Stimulated activated CD4-positive, alpha-beta T cell treated with anti-CD3 and anti-CD28 coated beads, Interleukin-15, amount 100 ng/mL, for 1 hour (primary cell): Measurements from ENCODE around the gene VSTM2L.

ENCODE experiments used
- DNase-seq, 2 donors: peaks; one replicate each; pipeline ENCODE4 v3.0.0-alpha.2; 2020; ENCODE audit warnings: low read depth in 1 of 2, low spot score in 1 of 2

VSTM2L gene

GRCh38 chr20:37917461-37917860, 14.5 kb downstream of the VSTM2L start:
- no peak for DNase-seq

GRCh38 chr20:37918035-37918434, 15.1 kb downstream of the VSTM2L start:
- DNase-seq, result no peak

GRCh38 chr20:37919389-37920040, 16.6 kb downstream of the VSTM2L start:
- no peak for DNase-seq

GRCh38 chr20:37920270-37920669, 17.3 kb downstream of the VSTM2L start:
- DNase-seq, result no peak

GRCh38 chr20:37920679-37921322, 17.9 kb downstream of the VSTM2L start:
- no peak for DNase-seq

GRCh38 chr20:37921341-37921929, 18.5 kb downstream of the VSTM2L start:
- no peak for DNase-seq

- DNase-seq, result no peak
Measured at GRCh38 chr20:37922016-37922415, 19.1 kb downstream of the VSTM2L start.

GRCh38 chr20:37925265-37926165, 22.6 kb downstream of the VSTM2L start:
- no peak for DNase-seq

GRCh38 chr20:37926612-37927011, 23.7 kb downstream of the VSTM2L start:
- no peak for DNase-seq

- no peak for DNase-seq
Measured at GRCh38 chr20:37927410-37928095, 24.6 kb downstream of the VSTM2L start.

GRCh38 chr20:37928996-37929682, 26.2 kb downstream of the VSTM2L start:
- no peak for DNase-seq

GRCh38 chr20:37929683-37930014, 26.7 kb downstream of the VSTM2L start:
- no peak for DNase-seq

GRCh38 chr20:37931153-37931922, 28.4 kb downstream of the VSTM2L start:
- no peak for DNase-seq

- no peak for DNase-seq
Measured at GRCh38 chr20:37932074-37932473, 29.1 kb downstream of the VSTM2L start.

- DNase-seq, result no peak
Measured at GRCh38 chr20:37932919-37933318, 30.0 kb downstream of the VSTM2L start.

GRCh38 chr20:37933786-37934633, 31.1 kb downstream of the VSTM2L start:
- DNase-seq, result no peak

GRCh38 chr20:37934634-37935375, 31.9 kb downstream of the VSTM2L start:
- no peak for DNase-seq

GRCh38 chr20:37935435-37935834, 32.5 kb downstream of the VSTM2L start:
- DNase-seq, result no peak
